GM23338 (cell line): ENCODE results near the gene UNC13C. TPM values are rescaled to one million over a fixed set of nuclear protein-coding genes. Genes with fewer than 3 reads are reported as not detected.

Experiments
- ATAC-seq: fragments of 200-7000 bp; cut with Tn5 transposase; 3 replicates; pipeline ENCODE4 v1.9.1; 2020
- DNase-seq: peaks from one replicate; pipeline ENCODE4 v3.0.0-alpha.2; 2015; ENCODE audit warnings: low spot score
- H2AFZ ChIP-seq: fragments of 200-600 bp; sonication (generic); 2 replicates; pipeline ENCODE4 v1.8.0; 2016; ENCODE audit warnings: antibody characterized with exemption, mild to moderate bottlenecking, moderate library complexity
- H3F3A ChIP-seq: fragments of 200-600 bp; sonication (generic); replicated peaks from 2 replicates; pipeline ENCODE4 v1.8.0; 2017; ENCODE audit warnings: antibody characterized with exemption, mixed run types, low read depth
- H3K27ac ChIP-seq: fragments of 200-600 bp; sonication (generic); 2 replicates; pipeline ENCODE4 v1.6.1; 2016; ENCODE audit warnings: low read depth
- H3K27me3 ChIP-seq: fragments of 200-600 bp; sonication (generic); 2 replicates; pipeline ENCODE4 v1.8.0; 2016; ENCODE audit warnings: mild to moderate bottlenecking, mixed run types, moderate library complexity; ENCODE audit not compliant: insufficient read depth
- H3K36me3 ChIP-seq: fragments of 200-600 bp; sonication (generic); 2 replicates; pipeline ENCODE4 v1.8.0; 2016; ENCODE audit warnings: mild to moderate bottlenecking; ENCODE audit not compliant: insufficient read depth
- H3K4me1 ChIP-seq: fragments of 200-600 bp; sonication (generic); 2 replicates; pipeline ENCODE4 v1.8.0; 2016; ENCODE audit warnings: mild to moderate bottlenecking, moderate library complexity; ENCODE audit not compliant: insufficient read depth
- H3K4me2 ChIP-seq: fragments of 200-600 bp; sonication (generic); 2 replicates; pipeline ENCODE4 v1.7.1; 2017; ENCODE audit warnings: mixed run types
- H3K4me3 ChIP-seq: fragments of 200-600 bp; sonication (generic); 2 replicates; pipeline ENCODE4 v1.6.1; 2016; ENCODE audit warnings: mixed run types
- H3K79me2 ChIP-seq: fragments of 200-600 bp; sonication (generic); replicated peaks from 2 replicates; pipeline ENCODE4 v1.8.0; 2017; ENCODE audit warnings: mild to moderate bottlenecking; ENCODE audit not compliant: insufficient read depth
- H3K9me2 ChIP-seq: fragments of 200-600 bp; sonication (generic); 2 replicates; pipeline ENCODE4 v1.8.0; 2017; ENCODE audit not compliant: insufficient read depth
- H4K20me1 ChIP-seq: fragments of 200-600 bp; sonication (generic); replicated peaks from 2 replicates; pipeline ENCODE4 v1.8.0; 2017; ENCODE audit warnings: mild to moderate bottlenecking; ENCODE audit not compliant: insufficient read depth
- H3K27ac Mint-ChIP-seq: 2 replicates; pipeline ENCODE4 v1.8.0; 2020; ENCODE audit warnings: inconsistent platforms, mild to moderate bottlenecking, moderate library complexity, mixed read lengths
- H3K27me3 Mint-ChIP-seq: 3 replicates; pipeline ENCODE4 v1.8.0; 2022; ENCODE audit warnings: low read depth, mild to moderate bottlenecking, moderate library complexity, mixed read lengths, inconsistent platforms; ENCODE audit not compliant: insufficient read depth, poor library complexity
- H3K36me3 Mint-ChIP-seq: 3 replicates; pipeline ENCODE4 v1.8.0; 2021; ENCODE audit warnings: low read depth, mild to moderate bottlenecking, inconsistent platforms, moderate library complexity, mixed read lengths
- H3K4me1 Mint-ChIP-seq: 3 replicates; pipeline ENCODE4 v1.8.0; 2020; ENCODE audit warnings: mild to moderate bottlenecking, inconsistent platforms, mixed read lengths
- H3K4me3 Mint-ChIP-seq: 3 replicates; pipeline ENCODE4 v1.8.0; 2021; ENCODE audit warnings: moderate library complexity, mild to moderate bottlenecking, inconsistent platforms, mixed read lengths
- H3K9me3 Mint-ChIP-seq: 3 replicates; pipeline ENCODE4 v1.8.0; 2020; ENCODE audit warnings: moderate library complexity, mild to moderate bottlenecking, inconsistent platforms, mixed read lengths
- CTCF ChIP-seq, 2 experiments: fragments of 200-600 bp in 1 of 2; sonication (generic) in 1 of 2; conservative IDR thresholded peaks; 2 replicates each; pipeline versions ENCODE4 v1.5.1 to v1.6.1; 2016 to 2017; ENCODE audit warnings: antibody characterized with exemption in 2 of 2, low read depth in 2 of 2, mild to moderate bottlenecking in 2 of 2, moderate library complexity in 1 of 2
- ZNF331 ChIP-seq: fragments of 250-450 bp; sonication (Bioruptor Pico); IDR thresholded peaks from 2 replicates; pipeline ENCODE4 v1.5.0; 2020; ENCODE audit warnings: low read depth, mild to moderate bottlenecking, moderate library complexity
- ZNF462 ChIP-seq: fragments of 250-450 bp; sonication (Bioruptor Pico); IDR thresholded peaks from 2 replicates; pipeline ENCODE4 v1.5.0; 2020; ENCODE audit warnings: mild to moderate bottlenecking, moderate library complexity
- polyA plus RNA-seq: library from polyadenylated mRNA; unstranded; fragments of >200 nt; fragmentation: Nextera tagmentation; extraction: Ambion mirVana; gene quantifications from 2 replicates; pipeline ENCODE4 v1.2.1, GENCODE V29; 2016
- total RNA-seq: library from RNA; depleted of rRNA; stranded (reverse); fragments of >200 nt; shearing (Covaris generic); gene quantifications from 2 replicates; pipeline ENCODE4 v1.2.3, GENCODE V29; 2014

UNC13C gene
- total and polyA plus RNA-seq, 2 experiments from 2014 or later, result 0.03 TPM; not detected in 1

GRCh38 chr15:54599386-54599785 is 621.1 kb downstream of the UNC13C start (continued):
- TF ChIP-seq ZNF462 (no peak), CTCF (conservative IDR thresholded peaks at IDR 0.05; ENCODE audit: low read depth in 2 of 2) (no peak), ZNF331 (CRISPR knock-in tag) (no peak)

GRCh38 chr15:54605043-54605442 is 626.8 kb downstream of the UNC13C start:
- Histone ChIP-seq H3K9me2 (no peaks in the 10 kb centered on the region), H3K27me3 (no peaks in the 10 kb centered on the region), H3K36me3 (peaks cover 2% of the 10 kb centered on the region; the same call in 1 of the 2 replicates), H3K4me1 (no peaks in the 10 kb centered on the region), H4K20me1 (no peaks in the 10 kb centered on the region), H2AFZ (no peak overlapping the region), H3K27ac (no peak overlapping the region), H3K79me2 (no peaks in the 10 kb centered on the region), H3K4me3 (no peak overlapping the region), H3K4me2 (no peak overlapping the region), H3F3A (no peaks in the 10 kb centered on the region)
- H3K9me3 Mint-ChIP-seq, result peaks cover 43% of the 10 kb centered on the region
- H3K36me3 Mint-ChIP-seq, result no peaks in the 10 kb centered on the region
- ATAC-seq (peak; percentile 81), DNase-seq (no peak)
- peaks cover 8% of the 10 kb centered on the region; the same call in 2 of the 3 replicates for H3K4me1 Mint-ChIP-seq
- no peak overlapping the region for H3K4me3 Mint-ChIP-seq
- H3K27ac Mint-ChIP-seq, result no peak overlapping the region
- no peak for TF ChIP-seq ZNF462
- peaks cover 2% of the 10 kb centered on the region for H3K27me3 Mint-ChIP-seq
